ENCODE results near the gene SKAP1. TPM values are rescaled to one million over a fixed set of nuclear protein-coding genes. Genes with fewer than 3 reads are reported as not detected.

The SKAP1 gene
- total RNA-seq, 1 donor from 2014 or later: not detected

GRCh38 chr17:48282303-48282702, 147.7 kb downstream of the SKAP1 start:
- Mint-ChIP-seq H3K27me3 (ENCODE audit: low read depth, unreplicated experiment) (peaks cover 17% of the 10 kb centered on the region), H3K9me3 (ENCODE audit: unreplicated experiment) (no peaks in the 10 kb centered on the region), H3K27ac (ENCODE audit: unreplicated experiment) (no peak overlapping the region), H3K4me1 (ENCODE audit: low read depth, unreplicated experiment) (no peaks in the 10 kb centered on the region), H3K36me3 (ENCODE audit: low read depth, unreplicated experiment) (no peaks in the 10 kb centered on the region), H3K4me3 (ENCODE audit: unreplicated experiment) (no peak overlapping the region)
- Histone ChIP-seq H3K9ac (ENCODE audit: low read length) (no peak overlapping the region), H3K79me2 (ENCODE audit: insufficient read depth, low read length) (no peaks in the 10 kb centered on the region), H3K27me3 (ENCODE audit: insufficient read depth, low read length) (peaks cover 34% of the 10 kb centered on the region), H3K4me2 (ENCODE audit: low read length) (no peak overlapping the region), H3K4me1 (ENCODE audit: insufficient read depth, low read length) (no peaks in the 10 kb centered on the region), H4K20me1 (ENCODE audit: insufficient read depth, low read length) (no peaks in the 10 kb centered on the region), H3K4me3 (ENCODE audit: insufficient read depth, low read depth, low read length) (no peak overlapping the region), H2AFZ (ENCODE audit: low read depth, low read length) (no peak overlapping the region), H3K27ac (ENCODE audit: low read depth, low read length) (no peak overlapping the region), H3K36me3 (ENCODE audit: insufficient read depth, low read length) (no peaks in the 10 kb centered on the region), H3K9me3 (ENCODE audit: insufficient read depth, low read depth, low read length) (no peaks in the 10 kb centered on the region)
- FAIRE-seq (no peak), DNase-seq (ENCODE audit: low read depth) (no peak)
- no peak for TF ChIP-seq CTCF (IDR thresholded peaks at IDR 0.05; ENCODE audit: insufficient read depth, low read depth, low read length)
- no peak for TF ChIP-seq EZH2 (IDR thresholded peaks at IDR 0.05; ENCODE audit: insufficient read depth, low read length)

- Histone ChIP-seq H3K4me1 (ENCODE audit: insufficient read depth, low read length) (no peaks in the 10 kb centered on the region), H3K4me2 (ENCODE audit: low read length) (no peak overlapping the region), H3K4me3 (ENCODE audit: insufficient read depth, low read depth, low read length) (no peak overlapping the region), H2AFZ (ENCODE audit: low read depth, low read length) (no peak overlapping the region), H3K27ac (ENCODE audit: low read depth, low read length) (no peak overlapping the region), H3K79me2 (ENCODE audit: insufficient read depth, low read length) (no peaks in the 10 kb centered on the region), H4K20me1 (ENCODE audit: insufficient read depth, low read length) (no peaks in the 10 kb centered on the region), H3K9ac (ENCODE audit: low read length) (no peak overlapping the region), H3K36me3 (ENCODE audit: insufficient read depth, low read length) (no peaks in the 10 kb centered on the region), H3K9me3 (ENCODE audit: insufficient read depth, low read depth, low read length) (no peaks in the 10 kb centered on the region), H3K27me3 (ENCODE audit: insufficient read depth, low read length) (peaks cover 42% of the 10 kb centered on the region)
- Mint-ChIP-seq H3K27me3 (ENCODE audit: low read depth, unreplicated experiment) (peaks cover 28% of the 10 kb centered on the region), H3K36me3 (ENCODE audit: low read depth, unreplicated experiment) (no peaks in the 10 kb centered on the region), H3K4me3 (ENCODE audit: unreplicated experiment) (no peak overlapping the region), H3K9me3 (ENCODE audit: unreplicated experiment) (no peaks in the 10 kb centered on the region), H3K27ac (ENCODE audit: unreplicated experiment) (no peak overlapping the region), H3K4me1 (ENCODE audit: low read depth, unreplicated experiment) (no peaks in the 10 kb centered on the region)
- FAIRE-seq (no peak), DNase-seq (ENCODE audit: low read depth) (no peak)
- TF ChIP-seq CTCF (IDR thresholded peaks at IDR 0.05; ENCODE audit: insufficient read depth, low read depth, low read length): no peak
These were observed 151.1 kb downstream of the SKAP1 start for GRCh38 chr17:48278760-48279491.

DNA sequence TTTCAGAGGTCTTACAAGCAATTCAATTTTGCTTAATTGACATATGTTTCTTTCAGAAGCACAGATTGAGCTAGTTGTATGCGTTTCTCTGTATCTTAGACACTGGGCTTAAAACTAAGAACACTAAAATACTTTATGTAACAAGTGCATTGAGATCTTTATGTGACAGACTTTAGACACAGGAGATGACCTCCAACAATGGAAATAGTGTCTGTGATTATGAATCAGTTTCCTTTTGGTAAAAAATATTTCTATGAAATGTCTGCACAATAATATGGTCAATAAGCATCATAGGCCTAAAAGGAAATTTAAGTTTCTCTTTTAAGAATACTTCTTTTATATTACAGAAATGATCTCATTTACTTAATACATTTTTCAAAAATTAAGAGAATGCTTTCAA, 153.2 kb downstream of the SKAP1 start:
- Mint-ChIP-seq H3K27ac (ENCODE audit: unreplicated experiment) (no peak overlapping the region), H3K4me3 (ENCODE audit: unreplicated experiment) (no peak overlapping the region), H3K36me3 (ENCODE audit: low read depth, unreplicated experiment) (no peaks in the 10 kb centered on the region), H3K4me1 (ENCODE audit: low read depth, unreplicated experiment) (no peaks in the 10 kb centered on the region), H3K27me3 (ENCODE audit: low read depth, unreplicated experiment) (peaks cover 25% of the 10 kb centered on the region), H3K9me3 (ENCODE audit: unreplicated experiment) (no peaks in the 10 kb centered on the region)
- Histone ChIP-seq H3K9me3 (ENCODE audit: insufficient read depth, low read depth, low read length) (no peaks in the 10 kb centered on the region), H3K9ac (ENCODE audit: low read length) (no peak overlapping the region), H3K4me3 (ENCODE audit: insufficient read depth, low read depth, low read length) (no peak overlapping the region), H3K27ac (ENCODE audit: low read depth, low read length) (no peak overlapping the region), H3K27me3 (ENCODE audit: insufficient read depth, low read length) (peaks cover 37% of the 10 kb centered on the region), H4K20me1 (ENCODE audit: insufficient read depth, low read length) (no peaks in the 10 kb centered on the region), H3K79me2 (ENCODE audit: insufficient read depth, low read length) (no peaks in the 10 kb centered on the region), H3K4me1 (ENCODE audit: insufficient read depth, low read length) (no peaks in the 10 kb centered on the region), H3K4me2 (ENCODE audit: low read length) (no peak overlapping the region), H3K36me3 (ENCODE audit: insufficient read depth, low read length) (no peaks in the 10 kb centered on the region), H2AFZ (ENCODE audit: low read depth, low read length) (no peak overlapping the region)
- TF ChIP-seq EZH2 (IDR thresholded peaks at IDR 0.05; ENCODE audit: insufficient read depth, low read length) (no peak), CTCF (IDR thresholded peaks at IDR 0.05; ENCODE audit: insufficient read depth, low read depth, low read length) (no peak)
- no peak for FAIRE-seq
- DNase-seq (ENCODE audit: low read depth): no peak
